Measurements from ENCODE around the gene SCARF2. TPM values are rescaled to one million over a fixed set of nuclear protein-coding genes. Genes with fewer than 3 reads are reported as not detected.

The SCARF2 gene
- total RNA-seq, 1 experiment from 2014 or later = 26.3 TPM

- Mint-ChIP-seq H3K4me3 (no peak overlapping the region), H3K9me3 (no peaks in the 10 kb centered on the region), H3K27ac (peak overlapping the region; percentile 57; the same call in 1 of the 2 replicates), H3K27me3 (ENCODE audit: low read depth) (no peaks in the 10 kb centered on the region), H3K4me1 (peaks cover 19% of the 10 kb centered on the region), H3K36me3 (no peaks in the 10 kb centered on the region)
- no peak for DNase-seq (ENCODE audit: low spot score)
- POLR2A ChIA-PET = no interaction called here
- TF ChIP-seq NR3C1 (CRISPR knock-in tag; conservative IDR thresholded peaks at IDR 0.05; ENCODE audit: low read depth) (no peak), MXD4 (CRISPR knock-in tag; IDR thresholded peaks at IDR 0.05; ENCODE audit: borderline replicate concordance) (no peak), CDX4 (CRISPR knock-in tag; IDR thresholded peaks at IDR 0.05; ENCODE audit: borderline replicate concordance) (no peak), NR2C2 (CRISPR knock-in tag; IDR thresholded peaks at IDR 0.05) (no peak), FOXP4 (CRISPR knock-in tag; IDR thresholded peaks at IDR 0.05) (no peak), ZNF396 (CRISPR knock-in tag; IDR thresholded peaks at IDR 0.05; ENCODE audit: borderline replicate concordance) (no peak), SOX15 (CRISPR knock-in tag; IDR thresholded peaks at IDR 0.05) (no peak), CREM (CRISPR knock-in tag; IDR thresholded peaks at IDR 0.05) (no peak), CTCF (IDR thresholded peaks at IDR 0.05) (no peak), TEAD4 (CRISPR knock-in tag; IDR thresholded peaks at IDR 0.05) (no peak), ATF1 (CRISPR knock-in tag; IDR thresholded peaks at IDR 0.05) (no peak), ZNF263 (CRISPR knock-in tag; IDR thresholded peaks at IDR 0.05; ENCODE audit: low read depth) (no peak)
- CTCF ChIA-PET = interaction anchor here (0.6 to 4.3 kb wide), 21 partner anchors 10 to 368 kb away, joined by 3 to 146 read pairs (median 5); partner anchors contain the start of gene DGCR6L
- no peak for ATAC-seq
Observed at GRCh38 chr22:20456722-20457076, 19.1 kb upstream of the SCARF2 start.

GRCh38 chr22:20456064-20456721, 18.6 kb upstream of the SCARF2 start:
- H3K9me3 Mint-ChIP-seq = no peaks in the 10 kb centered on the region
- POLR2A ChIA-PET = no interaction called here
- H3K4me3 Mint-ChIP-seq = no peak overlapping the region
- CTCF ChIA-PET = interaction anchor here (0.6 to 4.3 kb wide), 21 partner anchors 9 to 368 kb away, joined by 3 to 146 read pairs (median 5); partner anchors contain the start of gene DGCR6L
- H3K27me3 Mint-ChIP-seq (ENCODE audit: low read depth) = no peaks in the 10 kb centered on the region
- H3K36me3 Mint-ChIP-seq = no peaks in the 10 kb centered on the region
- ATAC-seq (peak; percentile 97), DNase-seq (ENCODE audit: low spot score) (peak; percentile 86)
- TF ChIP-seq CTCF (IDR thresholded peaks at IDR 0.05) (peak; percentile 69), SOX15 (CRISPR knock-in tag; IDR thresholded peaks at IDR 0.05) (no peak)
- H3K4me1 Mint-ChIP-seq = peaks cover 19% of the 10 kb centered on the region
- H3K27ac Mint-ChIP-seq = peak overlapping the region; percentile 57; the same call in 1 of the 2 replicates

GRCh38 chr22:20455709-20456063, 18.1 kb upstream of the SCARF2 start:
- Mint-ChIP-seq H3K4me1 (peaks cover 19% of the 10 kb centered on the region), H3K9me3 (no peaks in the 10 kb centered on the region), H3K27ac (0 out of 2 replicates have a peak overlapping the region, but pooled peaks have one; percentile 10), H3K27me3 (ENCODE audit: low read depth) (no peaks in the 10 kb centered on the region; the same call in 1 of the 2 replicates), H3K4me3 (no peak overlapping the region), H3K36me3 (no peaks in the 10 kb centered on the region)
- DNase-seq (ENCODE audit: low spot score) = no peak
- POLR2A ChIA-PET = no interaction called here
- CTCF ChIA-PET = interaction anchor here (1.0 to 4.3 kb wide), 15 partner anchors 9 to 298 kb away, joined by 3 to 146 read pairs (median 6); partner anchors contain the start of gene DGCR6L
- ATAC-seq = no peak
- no peak for TF ChIP-seq ZSCAN18 (CRISPR knock-in tag; IDR thresholded peaks at IDR 0.05)
- no peak for TF ChIP-seq TCF7 (CRISPR knock-in tag; IDR thresholded peaks at IDR 0.05; ENCODE audit: low read depth)
- TF ChIP-seq RORB (CRISPR knock-in tag; IDR thresholded peaks at IDR 0.05) = no peak
- no peak for TF ChIP-seq ETV6 (CRISPR knock-in tag; IDR thresholded peaks at IDR 0.05)
- no peak for TF ChIP-seq MLX (CRISPR knock-in tag; IDR thresholded peaks at IDR 0.05)
- no peak for TF ChIP-seq GABPB1 (CRISPR knock-in tag; IDR thresholded peaks at IDR 0.05)
- no peak for TF ChIP-seq ATF6 (CRISPR knock-in tag; IDR thresholded peaks at IDR 0.05)
- TF ChIP-seq FOXP1 (CRISPR knock-in tag; IDR thresholded peaks at IDR 0.05; ENCODE audit: borderline replicate concordance) = no peak
- no peak for TF ChIP-seq MXD4 (CRISPR knock-in tag; IDR thresholded peaks at IDR 0.05; ENCODE audit: borderline replicate concordance)
- no peak for TF ChIP-seq ZNF232 (CRISPR knock-in tag; IDR thresholded peaks at IDR 0.05)

Measured in WTC11 (cell line).